Liver (tissue), 3 donors: Measurements from ENCODE around the gene C21orf58.

Experiments
- CTCF ChIP-seq: fragments of 150-350 bp; IDR thresholded peaks from 2 replicates; pipeline ENCODE4 v1.5.1; 2017; ENCODE audit warnings: improper control_type of control experiment, low read depth, low read length; ENCODE audit not compliant: missing input control
- EGR1 ChIP-seq, 2 donors: IDR thresholded peaks; 2 replicates each; pipeline ENCODE4 v1.6.1; 2016 to 2018; ENCODE audit warnings: antibody characterized with exemption in 2 of 2, low read depth in 2 of 2
- GABPA ChIP-seq, 2 donors: IDR thresholded peaks in 1 of 2; conservative IDR thresholded peaks in 1 of 2; 2 replicates each; pipeline ENCODE4 v1.6.1; 2016; ENCODE audit warnings: antibody characterized with exemption in 2 of 2, mild to moderate bottlenecking in 1 of 2, moderate library complexity in 1 of 2
- JUND ChIP-seq, 2 donors: IDR thresholded peaks; 2 replicates each; pipeline ENCODE4 v1.6.1; 2016; ENCODE audit warnings: antibody characterized with exemption in 2 of 2
- MAX ChIP-seq: IDR thresholded peaks from 2 replicates; pipeline ENCODE4 v1.6.1; 2016; ENCODE audit warnings: antibody characterized with exemption
- RAD21 ChIP-seq, 2 donors: IDR thresholded peaks; 2 replicates each; pipeline ENCODE4 v1.6.1; 2016; ENCODE audit warnings: antibody characterized with exemption in 2 of 2, mild to moderate bottlenecking in 2 of 2
- REST ChIP-seq: IDR thresholded peaks from 2 replicates; pipeline ENCODE4 v1.6.1; 2016; ENCODE audit warnings: antibody characterized with exemption, mild to moderate bottlenecking
- SP1 ChIP-seq: IDR thresholded peaks from 2 replicates; pipeline ENCODE4 v1.6.1; 2018; ENCODE audit warnings: antibody characterized with exemption, mild to moderate bottlenecking
- donor health status: healthy.
- donor health status: healthy.

GRCh38 chr21:46268371-46268770 is 55.3 kb downstream of the C21orf58 start:
- no peak for TF ChIP-seq CTCF
- no peak for TF ChIP-seq EGR1 (IDR thresholded peaks at IDR 0.05; ENCODE audit: low read depth in 2 of 2)
- TF ChIP-seq JUND (IDR thresholded peaks at IDR 0.05): no peak
- no peak for TF ChIP-seq GABPA (IDR thresholded peaks at IDR 0.05 in 1 of 2, conservative IDR thresholded peaks at IDR 0.05 in 1 of 2)
- TF ChIP-seq REST: no peak
- TF ChIP-seq RAD21 (IDR thresholded peaks at IDR 0.05): no peak
- TF ChIP-seq SP1: no peak
- no peak for TF ChIP-seq MAX
